K562 (cell line): Measurements from ENCODE around the gene CDC42EP1. TPM values are rescaled to one million over a fixed set of nuclear protein-coding genes. Genes with fewer than 3 reads are reported as not detected.

Source experiments
- ARID2 ChIP-seq: fragments of 450-650 bp; IDR thresholded peaks from 2 replicates; pipeline ENCODE4 v1.6.1; 2017; ENCODE audit warnings: antibody characterized with exemption, mild to moderate bottlenecking
- BCL6 ChIP-seq: fragments of 250-450 bp; sonication (Bioruptor Pico); IDR thresholded peaks from 2 replicates; pipeline ENCODE4 v1.4.0; 2020
- CTBP1 ChIP-seq: fragments of 450-650 bp; IDR thresholded peaks from 2 replicates; pipeline ENCODE4 v1.6.1; 2016; ENCODE audit warnings: borderline replicate concordance
- HOXB6 ChIP-seq: fragments of 250-450 bp; sonication (Bioruptor Pico); IDR thresholded peaks from 2 replicates; pipeline ENCODE4 v1.5.1; 2022; ENCODE audit warnings: mild to moderate bottlenecking, borderline replicate concordance
- JUN ChIP-seq, 2 experiments: sonication (generic) in 1 of 2; formaldehyde crosslinking in 1 of 2; IDR thresholded peaks; 2 replicates each; pipeline versions ENCODE4 v1.6.1 to v1.8.0; 2012 to 2022; ENCODE audit warnings: borderline replicate concordance in 2 of 2, mild to moderate bottlenecking in 2 of 2, improper control_type of control experiment in 1 of 2, low read depth in 1 of 2, low read length in 1 of 2, missing genetic modification reagents in 1 of 2
- MAZ ChIP-seq, 2 experiments: fragments of 450-650 bp in 1 of 2; sonication (generic) in 1 of 2; formaldehyde crosslinking; IDR thresholded peaks in 1 of 2; conservative IDR thresholded peaks in 1 of 2; 2 replicates each; pipeline versions ENCODE4 v1.4.0 to v1.5.0; 2020; ENCODE audit warnings: mild to moderate bottlenecking in 1 of 2, missing genetic modification reagents in 1 of 2
- MCM3 ChIP-seq: fragments of 450-650 bp; IDR thresholded peaks from 2 replicates; pipeline ENCODE4 v1.6.1; 2016
- PHF21A ChIP-seq: fragments of 450-650 bp; IDR thresholded peaks from 2 replicates; pipeline ENCODE4 v1.6.1; 2017; ENCODE audit warnings: low read depth, borderline replicate concordance
- RBM25 ChIP-seq: fragments of 200-400 bp; formaldehyde crosslinking; IDR thresholded peaks from 2 replicates; pipeline ENCODE4 v1.6.1; 2018; ENCODE audit warnings: low read length, low read depth, moderate library complexity; ENCODE audit not compliant: severe bottlenecking
- SMARCA4 ChIP-seq: fragments of 450-650 bp; IDR thresholded peaks from 2 replicates; pipeline ENCODE4 v1.6.1; 2016
- SOX6 ChIP-seq: fragments of 450-650 bp; IDR thresholded peaks from 2 replicates; pipeline ENCODE4 v1.6.1; 2014; ENCODE audit warnings: mild to moderate bottlenecking
- STAG1 ChIP-seq: sonication (generic); formaldehyde crosslinking; IDR thresholded peaks from 2 replicates; pipeline ENCODE4 v1.5.0; 2020; ENCODE audit warnings: missing genetic modification reagents, borderline replicate concordance
- SUPT5H ChIP-seq: fragments of 450-650 bp; IDR thresholded peaks from 2 replicates; pipeline ENCODE4 v1.6.1; 2016
- ZNF124 ChIP-seq: sonication (generic); formaldehyde crosslinking; IDR thresholded peaks from 2 replicates; pipeline ENCODE4 v1.8.1; 2022; ENCODE audit warnings: missing genetic modification reagents
- ZNF263 ChIP-seq: sonication (generic); formaldehyde crosslinking; IDR thresholded peaks from 2 replicates; pipeline ENCODE4 v1.8.0; 2022; ENCODE audit warnings: mild to moderate bottlenecking, missing genetic modification reagents, borderline replicate concordance
- ZNF274 ChIP-seq: IDR thresholded peaks from 2 replicates; pipeline ENCODE4 v1.6.1; 2011; ENCODE audit warnings: low read depth, mild to moderate bottlenecking, low read length, moderate library complexity, borderline replicate concordance
- ZNF583 ChIP-seq: fragments of 250-450 bp; sonication (Bioruptor Pico); IDR thresholded peaks from 2 replicates; pipeline ENCODE4 v1.4.0; 2020
- polyA plus RNA-seq, 8 experiments: library from polyadenylated mRNA; depleted of rRNA in 4 of 8; stranded (reverse) in 5 of 8; unstranded in 3 of 8; fragments of >200 nt; fragmentation: Nextera tagmentation in 2 of 8; fragmentation: Illumina TruSeq in 1 of 8; extraction: Ambion mirVana in 2 of 8; extraction: Trizol in 1 of 8; gene quantifications; 2 replicates each; pipeline versions ENCODE4 v1.2.1 to v1.2.3, GENCODE V29; 2011 to 2014; ENCODE audit warnings: inconsistent platforms in 1 of 8, missing spikeins in 1 of 8
- total RNA-seq, 7 experiments: library from RNA; depleted of rRNA in 6 of 7; stranded (reverse); fragments of >200 nt in 6 of 7; fragmentation: Illumina TruSeq in 2 of 7; extraction: Trizol in 2 of 7; gene quantifications; 2 replicates each; pipeline versions ENCODE4 v1.2.1 to v1.2.3, GENCODE V29; 2011 to 2021; ENCODE audit warnings: low replicate concordance in 1 of 7
- TF ChIP-seq, protein P1 (sequence below): fragments of 250-450 bp; sonication (Bioruptor Pico); IDR thresholded peaks from 2 replicates; pipeline ENCODE4 v1.4.0; 2020; ENCODE audit warnings: mild to moderate bottlenecking, moderate library complexity
- TF ChIP-seq, protein P2 (sequence below): fragments of 450-650 bp; formaldehyde crosslinking; IDR thresholded peaks from 2 replicates; pipeline ENCODE4 v1.4.0; 2022; ENCODE audit warnings: missing genetic modification characterization

CDC42EP1 gene
- total and polyA plus RNA-seq, 9 of the 15 experiments (the other 6 are each of a cell fraction or from before 2014, with no cell fraction given) = 0.67 to 70.2 (median 7.3) TPM

DNA sequence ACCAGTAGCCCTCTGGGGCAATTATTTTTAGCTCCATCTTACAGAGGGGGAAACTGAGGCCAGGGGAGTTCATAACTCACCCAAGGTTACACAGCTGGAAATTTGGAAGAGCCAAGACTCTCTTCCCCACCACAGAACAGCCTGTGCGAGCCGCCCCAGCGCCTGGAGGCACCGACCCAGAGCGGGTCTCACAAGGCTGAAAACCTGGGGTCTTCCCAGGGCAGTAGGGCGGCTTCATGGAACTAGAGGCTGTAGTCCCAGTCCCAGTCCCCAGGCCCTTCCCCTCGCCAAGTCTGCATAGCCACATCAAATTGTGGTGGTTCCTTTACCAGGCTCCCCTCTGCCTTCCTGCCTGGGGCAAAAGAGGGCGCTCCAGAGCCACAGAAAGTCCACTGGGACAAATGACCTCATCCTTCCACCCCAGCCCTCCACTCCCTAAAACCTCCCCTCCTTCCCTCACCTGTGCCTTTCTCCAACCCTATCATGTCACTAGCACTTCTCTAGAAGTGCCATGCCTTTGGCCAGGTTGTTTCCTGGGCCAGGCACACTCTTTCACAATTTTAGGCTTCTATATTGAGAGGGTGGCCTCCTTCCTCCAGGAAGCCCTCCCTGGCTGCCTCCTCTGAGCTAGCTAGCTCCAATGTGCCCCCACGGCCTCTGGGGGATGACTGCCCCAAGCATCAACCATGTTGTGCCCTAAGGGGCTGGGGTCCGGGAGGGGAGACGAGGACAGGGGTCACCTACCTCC, 15.2 kb upstream of the CDC42EP1 start (continued):
- TF ChIP-seq JUN (IDR thresholded peaks at IDR 0.05; ENCODE audit: borderline replicate concordance, low read depth, low read length) = peak; percentile 92
- TF ChIP-seq JUN (CRISPR knock-in tag; IDR thresholded peaks at IDR 0.05; ENCODE audit: borderline replicate concordance) = peak; percentile 82; the same call in 1 of the 2 replicates
- no peak for TF ChIP-seq ZNF124
- TF ChIP-seq MCM3 = no peak
- no peak for TF ChIP-seq ZNF583 (CRISPR knock-in tag)
- TF ChIP-seq MAZ (CRISPR knock-in tag; conservative IDR thresholded peaks at IDR 0.05 in 1 of 2, IDR thresholded peaks at IDR 0.05 in 1 of 2) = peak in 1 of 2 experiments; percentile 52; a peak in 2 of 4 replicates
- TF ChIP-seq ZNF274 = no peak
- 0 out of 2 replicates have a peak, but pooled peaks have one; percentile 13 for TF ChIP-seq SOX6
- peak; percentile 84; the same call in 1 of the 2 replicates for TF ChIP-seq ARID2
- TF ChIP-seq STAG1 (CRISPR knock-in tag) = peak; percentile 31; the same call in 1 of the 2 replicates
- TF ChIP-seq BCL6 (CRISPR knock-in tag) = no peak
- TF ChIP-seq, protein P1, sequence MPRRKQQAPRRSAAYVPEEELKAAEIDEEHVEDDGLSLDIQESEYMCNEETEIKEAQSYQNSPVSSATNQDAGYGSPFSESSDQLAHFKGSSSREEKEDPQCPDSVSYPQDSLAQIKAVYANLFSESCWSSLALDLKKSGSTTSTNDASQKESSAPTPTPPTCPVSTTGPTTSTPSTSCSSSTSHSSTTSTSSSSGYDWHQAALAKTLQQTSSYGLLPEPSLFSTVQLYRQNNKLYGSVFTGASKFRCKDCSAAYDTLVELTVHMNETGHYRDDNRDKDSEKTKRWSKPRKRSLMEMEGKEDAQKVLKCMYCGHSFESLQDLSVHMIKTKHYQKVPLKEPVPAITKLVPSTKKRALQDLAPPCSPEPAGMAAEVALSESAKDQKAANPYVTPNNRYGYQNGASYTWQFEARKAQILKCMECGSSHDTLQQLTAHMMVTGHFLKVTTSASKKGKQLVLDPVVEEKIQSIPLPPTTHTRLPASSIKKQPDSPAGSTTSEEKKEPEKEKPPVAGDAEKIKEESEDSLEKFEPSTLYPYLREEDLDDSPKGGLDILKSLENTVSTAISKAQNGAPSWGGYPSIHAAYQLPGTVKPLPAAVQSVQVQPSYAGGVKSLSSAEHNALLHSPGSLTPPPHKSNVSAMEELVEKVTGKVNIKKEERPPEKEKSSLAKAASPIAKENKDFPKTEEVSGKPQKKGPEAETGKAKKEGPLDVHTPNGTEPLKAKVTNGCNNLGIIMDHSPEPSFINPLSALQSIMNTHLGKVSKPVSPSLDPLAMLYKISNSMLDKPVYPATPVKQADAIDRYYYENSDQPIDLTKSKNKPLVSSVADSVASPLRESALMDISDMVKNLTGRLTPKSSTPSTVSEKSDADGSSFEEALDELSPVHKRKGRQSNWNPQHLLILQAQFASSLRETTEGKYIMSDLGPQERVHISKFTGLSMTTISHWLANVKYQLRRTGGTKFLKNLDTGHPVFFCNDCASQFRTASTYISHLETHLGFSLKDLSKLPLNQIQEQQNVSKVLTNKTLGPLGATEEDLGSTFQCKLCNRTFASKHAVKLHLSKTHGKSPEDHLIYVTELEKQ = no peak
- TF ChIP-seq RBM25 = no peak
- TF ChIP-seq, protein P2, sequence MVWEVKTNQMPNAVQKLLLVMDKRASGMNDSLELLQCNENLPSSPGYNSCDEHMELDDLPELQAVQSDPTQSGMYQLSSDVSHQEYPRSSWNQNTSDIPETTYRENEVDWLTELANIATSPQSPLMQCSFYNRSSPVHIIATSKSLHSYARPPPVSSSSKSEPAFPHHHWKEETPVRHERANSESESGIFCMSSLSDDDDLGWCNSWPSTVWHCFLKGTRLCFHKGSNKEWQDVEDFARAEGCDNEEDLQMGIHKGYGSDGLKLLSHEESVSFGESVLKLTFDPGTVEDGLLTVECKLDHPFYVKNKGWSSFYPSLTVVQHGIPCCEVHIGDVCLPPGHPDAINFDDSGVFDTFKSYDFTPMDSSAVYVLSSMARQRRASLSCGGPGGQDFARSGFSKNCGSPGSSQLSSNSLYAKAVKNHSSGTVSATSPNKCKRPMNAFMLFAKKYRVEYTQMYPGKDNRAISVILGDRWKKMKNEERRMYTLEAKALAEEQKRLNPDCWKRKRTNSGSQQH = no peak
- no peak for TF ChIP-seq HOXB6 (CRISPR knock-in tag)
- TF ChIP-seq ZNF263 (CRISPR knock-in tag) = no peak
- peak; percentile 28; the same call in 1 of the 2 replicates for TF ChIP-seq CTBP1
- TF ChIP-seq SMARCA4 = peak; percentile 24; the same call in 1 of the 2 replicates
- no peak for TF ChIP-seq SUPT5H
- no peak for TF ChIP-seq PHF21A
